OCI-LY3 (cell line): ENCODE measurements around the gene MYADM.

Source experiments
- H2AFZ ChIP-seq: fragments of 200-600, 300-600 bp; shearing (Covaris generic); 2 replicates; pipeline ENCODE4 v1.6.0; 2014; ENCODE audit warnings: antibody characterized with exemption, low read depth, low read length
- H3K27ac ChIP-seq: fragments of 200-600, 300-600 bp; sonication (generic); 2 replicates; pipeline ENCODE4 v1.5.1; 2014; ENCODE audit warnings: mild to moderate bottlenecking, low read length, moderate library complexity, mixed read lengths
- H3K27me3 ChIP-seq: fragments of 200-600, 300-600 bp; sonication (generic); 2 replicates; pipeline ENCODE4 v1.6.1; 2014; ENCODE audit warnings: low read depth, low read length, mixed read lengths
- H3K36me3 ChIP-seq: fragments of 200-600, 300-600 bp; sonication (generic); replicated peaks from 2 replicates; pipeline ENCODE3; 2014; ENCODE audit warnings: low read depth, low read length, mixed read lengths
- H3K4me1 ChIP-seq: fragments of 300-600, 200-600 bp; sonication (generic); 2 replicates; pipeline ENCODE4 v1.6.1; 2014; ENCODE audit warnings: low read length, mixed read lengths
- H3K4me2 ChIP-seq: fragments of 200-600, 300-600 bp; sonication (generic); 2 replicates; pipeline ENCODE4 v1.6.1; 2014; ENCODE audit warnings: low read length, mixed read lengths
- H3K4me3 ChIP-seq: fragments of 300-600, 200-600 bp; sonication (generic); 2 replicates; pipeline ENCODE4 v1.5.1; 2014; ENCODE audit warnings: antibody characterized with exemption, mild to moderate bottlenecking, low read length, moderate library complexity
- H3K79me2 ChIP-seq: fragments of 300-600, 200-600 bp; shearing (Covaris generic); 2 replicates; pipeline ENCODE4 v1.6.1; 2014; ENCODE audit warnings: mild to moderate bottlenecking, low read length, mixed read lengths
- H3K9ac ChIP-seq: fragments of 300-600, 200-600 bp; shearing (Covaris generic); 2 replicates; pipeline ENCODE4 v1.6.0; 2014; ENCODE audit warnings: mild to moderate bottlenecking, low read length, moderate library complexity
- H3K9me3 ChIP-seq: fragments of 200-600, 300-600 bp; shearing (Covaris generic); 2 replicates; pipeline ENCODE4 v1.6.1; 2014; ENCODE audit warnings: low read length, mixed read lengths; ENCODE audit not compliant: insufficient read depth
- H4K20me1 ChIP-seq: fragments of 200-600, 300-600 bp; sonication (generic); 2 replicates; pipeline ENCODE4 v1.6.1; 2016; ENCODE audit warnings: low read length, mixed read lengths; ENCODE audit not compliant: insufficient read depth
- EZH2phosphoT487 ChIP-seq: fragments of 200-600 bp; shearing (Covaris generic); IDR thresholded peaks from 2 replicates; pipeline ENCODE4 v1.6.1; 2018; ENCODE audit warnings: antibody characterized with exemption, mixed run types, low read depth
- TF ChIP-seq, protein P1 (sequence below): fragments of 200-600, 300-600 bp; sonication (generic); IDR thresholded peaks from 2 replicates; pipeline ENCODE4 v1.5.1; 2014; ENCODE audit warnings: antibody characterized with exemption, low read length, low read depth

MYADM gene

GRCh38 chr19:53844849-53845246, 22.8 kb upstream of the MYADM start:
- Histone ChIP-seq H3K4me3 (no peak overlapping the region), H3K9ac (no peak overlapping the region), H4K20me1 (no peaks in the 10 kb centered on the region), H3K79me2 (no peaks in the 10 kb centered on the region), H3K36me3 (no peaks in the 10 kb centered on the region), H2AFZ (no peak overlapping the region), H3K4me2 (no peak overlapping the region), H3K27me3 (no peaks in the 10 kb centered on the region), H3K27ac (no peak overlapping the region), H3K9me3 (no peaks in the 10 kb centered on the region), H3K4me1 (peaks cover 5% of the 10 kb centered on the region; the same call in 1 of the 2 replicates)
- no peak for TF ChIP-seq EZH2phosphoT487
- TF ChIP-seq, protein P1, sequence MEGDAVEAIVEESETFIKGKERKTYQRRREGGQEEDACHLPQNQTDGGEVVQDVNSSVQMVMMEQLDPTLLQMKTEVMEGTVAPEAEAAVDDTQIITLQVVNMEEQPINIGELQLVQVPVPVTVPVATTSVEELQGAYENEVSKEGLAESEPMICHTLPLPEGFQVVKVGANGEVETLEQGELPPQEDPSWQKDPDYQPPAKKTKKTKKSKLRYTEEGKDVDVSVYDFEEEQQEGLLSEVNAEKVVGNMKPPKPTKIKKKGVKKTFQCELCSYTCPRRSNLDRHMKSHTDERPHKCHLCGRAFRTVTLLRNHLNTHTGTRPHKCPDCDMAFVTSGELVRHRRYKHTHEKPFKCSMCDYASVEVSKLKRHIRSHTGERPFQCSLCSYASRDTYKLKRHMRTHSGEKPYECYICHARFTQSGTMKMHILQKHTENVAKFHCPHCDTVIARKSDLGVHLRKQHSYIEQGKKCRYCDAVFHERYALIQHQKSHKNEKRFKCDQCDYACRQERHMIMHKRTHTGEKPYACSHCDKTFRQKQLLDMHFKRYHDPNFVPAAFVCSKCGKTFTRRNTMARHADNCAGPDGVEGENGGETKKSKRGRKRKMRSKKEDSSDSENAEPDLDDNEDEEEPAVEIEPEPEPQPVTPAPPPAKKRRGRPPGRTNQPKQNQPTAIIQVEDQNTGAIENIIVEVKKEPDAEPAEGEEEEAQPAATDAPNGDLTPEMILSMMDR = no peak

GRCh38 chr19:53847555-53847954, 20.1 kb upstream of the MYADM start:
- H2AFZ ChIP-seq = no peak overlapping the region
- H4K20me1 ChIP-seq = no peaks in the 10 kb centered on the region
- no peak for TF ChIP-seq EZH2phosphoT487
- TF ChIP-seq, protein P1 = no peak
- H3K4me1 ChIP-seq = no peaks in the 10 kb centered on the region
- H3K79me2 ChIP-seq = no peaks in the 10 kb centered on the region
- H3K9me3 ChIP-seq = no peaks in the 10 kb centered on the region
- no peak overlapping the region for H3K27ac ChIP-seq
- H3K4me2 ChIP-seq = no peak overlapping the region
- no peaks in the 10 kb centered on the region for H3K36me3 ChIP-seq
- H3K27me3 ChIP-seq = no peaks in the 10 kb centered on the region
- H3K9ac ChIP-seq = no peak overlapping the region
- no peak overlapping the region for H3K4me3 ChIP-seq

GRCh38 chr19:53849237-53849676, 18.4 kb upstream of the MYADM start:
- Histone ChIP-seq H3K9ac (no peak overlapping the region), H2AFZ (no peak overlapping the region), H3K79me2 (no peaks in the 10 kb centered on the region), H3K9me3 (no peaks in the 10 kb centered on the region), H4K20me1 (no peaks in the 10 kb centered on the region), H3K27me3 (no peaks in the 10 kb centered on the region), H3K4me3 (no peak overlapping the region), H3K36me3 (no peaks in the 10 kb centered on the region), H3K27ac (no peak overlapping the region), H3K4me1 (no peaks in the 10 kb centered on the region), H3K4me2 (no peak overlapping the region)
- TF ChIP-seq, protein P1 = no peak
- no peak for TF ChIP-seq EZH2phosphoT487

DNA sequence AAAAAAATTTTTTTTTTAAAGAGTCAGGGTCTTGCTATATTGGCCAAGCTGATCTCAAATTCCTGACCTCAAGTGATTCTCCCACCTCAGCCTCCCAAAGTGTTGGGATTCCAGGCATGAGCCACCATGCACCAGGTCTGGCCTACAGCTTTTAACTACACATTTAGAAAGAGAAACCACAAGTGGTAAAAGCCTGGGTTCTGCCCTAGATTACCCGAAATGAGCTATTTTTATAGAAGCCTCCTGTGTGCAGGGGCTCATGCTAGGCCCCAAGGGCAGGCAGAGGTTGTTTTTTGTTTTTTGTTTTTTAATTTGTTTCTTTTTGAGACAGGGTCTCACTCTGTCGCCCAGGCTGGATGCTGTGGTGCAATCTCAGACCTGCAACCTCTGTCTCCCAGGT, 14.0 kb upstream of the MYADM start:
- Histone ChIP-seq H3K4me1 (no peaks in the 10 kb centered on the region), H3K4me3 (no peak overlapping the region), H3K79me2 (no peaks in the 10 kb centered on the region), H3K27me3 (no peaks in the 10 kb centered on the region), H2AFZ (no peak overlapping the region), H3K4me2 (no peak overlapping the region), H3K27ac (no peak overlapping the region), H3K9me3 (no peaks in the 10 kb centered on the region), H4K20me1 (no peaks in the 10 kb centered on the region), H3K36me3 (no peaks in the 10 kb centered on the region), H3K9ac (no peak overlapping the region)
- TF ChIP-seq, protein P1 = no peak
- no peak for TF ChIP-seq EZH2phosphoT487
